Choroid plexus epithelial cell (primary cell): ENCODE data around the gene RUNDC1.
"Not testable (repeated sequence)": the region's sequence is repeated elsewhere in the genome, so short reads cannot be mapped to it uniquely, and the experiment has no call there.

ENCODE experiments used
- DNase-seq: peaks from one replicate; pipeline ENCODE4 v3.0.0-alpha.2; 2010; ENCODE audit warnings: low read depth
- H3K4me3 ChIP-seq: 2 replicates; pipeline ENCODE4 v1.5.1; 2011; ENCODE audit warnings: low read depth, mild to moderate bottlenecking, control low read depth, low read length, moderate library complexity
- TF ChIP-seq, protein P1 (sequence below): conservative IDR thresholded peaks from 2 replicates; pipeline ENCODE4 v1.5.1; 2011; ENCODE audit warnings: low read depth, mild to moderate bottlenecking, control low read depth, inconsistent platforms, low read length, moderate library complexity

RUNDC1 gene

DNA sequence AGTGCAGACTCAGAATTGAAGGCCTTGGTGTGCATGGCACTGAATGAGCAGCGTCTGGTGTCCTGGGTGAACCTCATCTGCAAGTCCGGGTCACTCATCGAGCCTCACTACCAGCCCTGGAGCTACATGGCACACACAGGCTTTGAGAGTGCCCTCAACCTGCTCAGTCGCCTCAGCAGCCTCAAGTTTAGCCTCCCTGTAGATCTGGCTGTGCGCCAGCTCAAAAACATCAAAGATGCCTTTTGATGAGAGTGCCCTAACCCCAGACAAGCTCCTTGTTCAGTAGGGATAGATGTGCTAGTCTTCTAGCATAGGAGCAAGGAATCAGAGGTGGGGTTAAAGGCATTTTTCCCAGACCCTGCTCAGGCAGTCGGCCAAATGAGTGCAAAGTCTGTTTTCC is 11.1 kb downstream of the RUNDC1 start:
- TF ChIP-seq, protein P1, sequence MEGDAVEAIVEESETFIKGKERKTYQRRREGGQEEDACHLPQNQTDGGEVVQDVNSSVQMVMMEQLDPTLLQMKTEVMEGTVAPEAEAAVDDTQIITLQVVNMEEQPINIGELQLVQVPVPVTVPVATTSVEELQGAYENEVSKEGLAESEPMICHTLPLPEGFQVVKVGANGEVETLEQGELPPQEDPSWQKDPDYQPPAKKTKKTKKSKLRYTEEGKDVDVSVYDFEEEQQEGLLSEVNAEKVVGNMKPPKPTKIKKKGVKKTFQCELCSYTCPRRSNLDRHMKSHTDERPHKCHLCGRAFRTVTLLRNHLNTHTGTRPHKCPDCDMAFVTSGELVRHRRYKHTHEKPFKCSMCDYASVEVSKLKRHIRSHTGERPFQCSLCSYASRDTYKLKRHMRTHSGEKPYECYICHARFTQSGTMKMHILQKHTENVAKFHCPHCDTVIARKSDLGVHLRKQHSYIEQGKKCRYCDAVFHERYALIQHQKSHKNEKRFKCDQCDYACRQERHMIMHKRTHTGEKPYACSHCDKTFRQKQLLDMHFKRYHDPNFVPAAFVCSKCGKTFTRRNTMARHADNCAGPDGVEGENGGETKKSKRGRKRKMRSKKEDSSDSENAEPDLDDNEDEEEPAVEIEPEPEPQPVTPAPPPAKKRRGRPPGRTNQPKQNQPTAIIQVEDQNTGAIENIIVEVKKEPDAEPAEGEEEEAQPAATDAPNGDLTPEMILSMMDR = no peak
- no peak for DNase-seq
- no peak overlapping the region for H3K4me3 ChIP-seq

DNA sequence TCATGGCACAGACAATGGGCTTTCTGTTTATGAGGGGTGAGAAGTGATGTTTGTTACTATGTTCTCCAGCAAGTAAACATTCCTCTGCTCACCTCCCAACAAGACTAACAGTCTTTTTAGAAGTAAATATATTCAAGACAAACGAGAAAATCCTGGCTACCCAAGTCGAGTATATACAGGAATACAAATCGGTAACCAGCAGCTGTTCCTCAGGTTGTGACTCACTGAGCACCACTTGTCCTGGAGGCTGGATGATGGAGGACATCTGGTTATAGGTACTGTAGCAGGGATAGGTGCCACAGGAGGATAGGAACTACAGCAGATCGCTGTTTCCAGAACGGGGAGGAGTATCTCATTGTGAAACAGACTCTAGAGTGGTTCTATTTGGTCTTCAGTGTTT is 12.5 kb downstream of the RUNDC1 start:
- no peak overlapping the region for H3K4me3 ChIP-seq
- no peak for DNase-seq
- TF ChIP-seq, protein P1 = no peak

DNA sequence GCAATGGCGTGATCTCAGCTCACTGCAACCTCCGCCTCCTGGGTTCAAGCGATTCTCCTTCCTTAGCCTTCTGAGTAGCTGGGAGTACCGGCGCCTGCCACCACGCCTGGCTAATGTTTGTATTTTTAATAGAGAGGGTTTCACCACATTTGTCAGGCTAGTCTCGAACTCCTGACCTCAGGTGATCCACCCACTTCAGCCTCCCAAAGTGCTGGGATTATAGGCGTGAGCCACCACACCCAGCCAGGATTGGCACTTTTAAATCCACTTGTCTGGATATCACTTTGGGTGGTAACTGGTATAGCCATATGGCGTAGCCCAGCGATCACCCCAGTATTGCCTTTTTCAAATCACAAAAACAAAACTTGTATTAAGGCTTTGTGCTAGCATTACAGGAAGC is 13.5 kb downstream of the RUNDC1 start:
- not testable (repeated sequence) for H3K4me3 ChIP-seq, DNase-seq

DNA sequence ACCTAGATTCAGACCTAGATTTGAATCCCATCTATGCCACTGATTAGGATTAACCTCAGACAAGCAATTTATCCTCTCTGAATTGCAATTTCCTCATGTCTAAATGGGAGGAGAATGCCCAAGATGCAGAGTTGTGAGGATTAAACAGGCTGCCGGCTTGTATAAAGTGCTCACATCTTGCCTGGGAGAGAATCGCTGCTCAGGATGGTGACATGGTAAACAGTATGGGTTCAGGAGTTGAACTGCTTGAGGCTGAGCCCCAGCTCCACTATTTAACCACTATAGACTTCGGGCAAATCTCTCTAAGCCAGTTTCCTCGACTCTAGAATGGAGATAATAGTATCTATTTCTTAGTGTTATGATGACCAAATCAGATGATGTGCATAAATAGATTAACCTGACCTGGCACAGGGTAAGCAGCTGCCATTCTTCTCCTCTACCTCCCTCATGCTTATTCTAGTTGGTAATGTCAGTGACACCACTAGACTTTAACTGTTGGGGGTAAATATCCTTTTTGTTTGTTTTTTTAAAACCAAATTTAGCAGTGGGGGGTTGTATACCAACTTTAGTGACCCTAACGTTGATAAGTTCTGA is 17.1 kb downstream of the RUNDC1 start:
- no peak for DNase-seq
- TF ChIP-seq, protein P1 = no peak
- H3K4me3 ChIP-seq = peak overlapping the region; percentile 42

DNA sequence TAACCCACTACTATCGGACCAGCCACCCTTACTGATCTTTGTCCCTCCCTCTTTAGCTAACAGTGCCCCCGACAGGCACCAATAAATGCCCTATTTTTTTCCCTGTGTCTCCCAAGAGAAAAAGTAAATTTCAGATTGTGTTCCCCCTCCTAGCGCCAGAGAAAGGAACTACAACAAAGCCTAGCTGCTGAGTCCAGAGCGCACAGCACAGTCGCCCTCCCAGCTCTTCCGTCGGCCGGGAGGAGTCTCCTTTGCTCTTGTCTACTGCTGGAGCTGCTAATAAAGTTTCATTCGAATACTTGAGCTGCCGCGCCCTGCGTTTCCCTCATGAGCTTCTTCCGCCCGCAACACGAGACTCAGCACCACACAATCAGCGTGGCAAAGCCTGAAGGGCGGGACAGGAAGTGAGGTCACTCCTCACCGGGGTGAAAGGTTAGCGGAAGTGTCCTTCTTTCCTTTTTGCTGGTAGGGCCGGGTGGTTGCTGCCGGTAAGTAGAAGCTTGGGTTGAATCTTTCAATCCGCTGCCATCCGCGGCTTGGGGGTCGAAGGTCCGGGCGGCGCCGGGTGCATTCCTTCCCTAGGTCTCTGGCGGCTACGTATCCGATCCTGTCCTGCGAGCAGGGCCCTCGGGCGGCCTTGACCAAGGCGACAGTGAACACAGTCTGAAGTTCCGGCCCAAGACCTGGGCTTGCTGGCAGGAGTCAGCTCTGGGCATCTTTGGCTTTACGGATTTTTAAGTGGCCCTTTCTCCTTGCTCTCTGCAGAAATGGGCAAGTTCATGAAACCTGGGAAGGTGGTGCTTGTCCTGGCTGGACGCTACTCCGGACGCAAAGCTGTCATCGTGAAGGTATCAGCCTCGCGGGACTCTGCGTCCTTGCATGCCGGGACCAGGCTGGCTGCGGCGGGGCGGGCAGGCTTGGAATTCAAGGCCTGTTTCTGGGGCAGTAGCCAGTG is 17.9 kb downstream of the RUNDC1 start, which contains the start of gene RPL27:
Gene RPL27, plus strand, starts transcription at position 436 of the 955 bp plus-strand sequence. Its CDS starts 332 bp downstream, at position 768.
- peak; percentile 100 for DNase-seq
- H3K4me3 ChIP-seq = peak within 1 kb of the TSS; percentile 94
- TF ChIP-seq, protein P1 = peak; percentile 81

DNA sequence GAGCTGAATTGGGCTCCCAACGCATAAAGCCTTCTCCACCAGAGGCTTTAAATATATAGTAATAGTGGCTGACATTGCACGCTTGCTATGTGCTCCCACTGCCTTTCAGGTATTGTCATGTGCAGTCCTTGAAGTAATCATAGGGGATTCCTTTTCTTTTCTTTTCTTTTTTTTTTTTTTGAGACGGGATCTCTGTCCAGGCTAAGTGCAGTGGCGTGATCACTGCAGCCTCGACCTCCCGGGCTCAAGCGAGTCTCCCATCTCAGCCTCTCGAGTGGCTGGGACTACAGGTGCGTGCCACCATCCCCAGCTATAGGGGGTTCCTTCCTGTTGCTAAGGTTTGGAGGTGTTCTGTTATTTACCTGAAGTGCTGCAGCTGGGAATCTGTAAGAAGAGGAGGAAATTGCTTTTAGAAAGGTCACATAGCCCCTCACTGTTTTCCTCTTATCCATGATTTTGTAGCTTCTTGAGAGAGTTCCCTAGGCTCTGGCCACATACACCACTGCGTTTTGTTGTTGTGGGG is 18.7 kb downstream of the RUNDC1 start:
- TF ChIP-seq, protein P1 = no peak
- H3K4me3 ChIP-seq = peak overlapping the region; percentile 94
- DNase-seq = no peak

DNA sequence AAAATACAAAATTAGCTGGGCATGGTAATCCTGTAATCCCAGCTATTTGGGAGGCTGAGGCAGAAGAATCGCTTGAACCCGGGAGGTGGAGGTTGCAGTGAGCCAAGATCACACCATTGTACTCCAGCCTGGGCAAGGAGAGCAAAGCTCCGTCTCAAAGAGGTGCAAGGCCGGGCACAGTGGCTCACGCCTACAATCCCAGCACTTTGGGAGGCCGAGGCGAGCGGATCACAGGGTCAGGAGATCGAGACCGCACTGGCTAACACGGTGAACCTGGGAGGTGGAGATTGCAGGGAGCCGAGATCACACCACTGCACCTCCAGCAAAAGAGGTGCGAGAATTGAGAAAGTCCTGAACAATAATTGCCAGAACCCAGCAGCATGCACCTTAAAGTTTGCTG is 20.5 kb downstream of the RUNDC1 start:
- not testable (repeated sequence) for DNase-seq

More for the DNA sequence above, 20.5 kb downstream of the RUNDC1 start:
- H3K4me3 ChIP-seq = not testable (repeated sequence)
